HG02798 (cell line): ENCODE results near the gene VPS4B.
"Not testable (repeated sequence)": the region's sequence is repeated elsewhere in the genome, so short reads cannot be mapped to it uniquely, and the experiment has no call there.

Experiments used
- ATAC-seq: cut with Tn5 transposase; IDR thresholded peaks from one replicate; pipeline ENCODE4 v1.9.1; 2021; ENCODE audit warnings: mild to moderate bottlenecking; ENCODE audit not compliant: unreplicated experiment, poor library complexity

VPS4B gene

GRCh38 chr18:63422087-63422863 lies at the start of gene VPS4B:
Gene VPS4B, minus strand, starts transcription at chr18:63422476. Its CDS starts 217 bp downstream, at chr18:63422259.
- ATAC-seq, result peak; percentile 97

GRCh38 chr18:63470751-63471150 lies 48.5 kb upstream of the VPS4B start:
- no peak for ATAC-seq

GRCh38 chr18:63468575-63468974 lies 46.3 kb upstream of the VPS4B start:
- ATAC-seq, result no peak

- no peak for ATAC-seq
Observed at GRCh38 chr18:63467699-63468098, 45.4 kb upstream of the VPS4B start.

- ATAC-seq, result no peak
Observed at GRCh38 chr18:63465059-63465458, 42.8 kb upstream of the VPS4B start.

GRCh38 chr18:63464434-63464833 lies 42.2 kb upstream of the VPS4B start:
- ATAC-seq, result no peak

GRCh38 chr18:63460414-63460813 lies 38.1 kb upstream of the VPS4B start:
- no peak for ATAC-seq

GRCh38 chr18:63457977-63458376 lies 35.7 kb upstream of the VPS4B start:
- no peak for ATAC-seq

- ATAC-seq, result no peak
Observed at GRCh38 chr18:63454497-63454896, 32.2 kb upstream of the VPS4B start.

- not testable (repeated sequence) for ATAC-seq
Observed at GRCh38 chr18:63452751-63453150, 30.5 kb upstream of the VPS4B start.

- ATAC-seq, result no peak
Observed at GRCh38 chr18:63451799-63452660, 29.8 kb upstream of the VPS4B start.

GRCh38 chr18:63449426-63449825 lies 27.1 kb upstream of the VPS4B start:
- ATAC-seq, result no peak

- ATAC-seq, result no peak
Observed at GRCh38 chr18:63447066-63447465, 24.8 kb upstream of the VPS4B start.

- no peak for ATAC-seq
Observed at GRCh38 chr18:63446266-63446665, 24.0 kb upstream of the VPS4B start.

- no peak for ATAC-seq
Observed at GRCh38 chr18:63445037-63445436, 22.8 kb upstream of the VPS4B start.

- no peak for ATAC-seq
Observed at GRCh38 chr18:63444580-63444979, 22.3 kb upstream of the VPS4B start.

- ATAC-seq, result no peak
Observed at GRCh38 chr18:63443829-63444228, 21.6 kb upstream of the VPS4B start.

- no peak for ATAC-seq
Observed at GRCh38 chr18:63440881-63441280, 18.6 kb upstream of the VPS4B start.

GRCh38 chr18:63440219-63440618 lies 17.9 kb upstream of the VPS4B start:
- ATAC-seq, result no peak

- peak; percentile 58 for ATAC-seq
Observed at GRCh38 chr18:63439334-63439733, 17.1 kb upstream of the VPS4B start.

GRCh38 chr18:63438181-63438580 lies 15.9 kb upstream of the VPS4B start:
- no peak for ATAC-seq
